H1 (cell line): ENCODE measurements around the gene GADD45GIP1. TPM values are rescaled to one million over a fixed set of nuclear protein-coding genes. Genes with fewer than 3 reads are reported as not detected.
A peak's percentile ranks its signal among the peaks of the same experiment; 100 is the strongest.

Source experiments
- CTCF ChIA-PET: fragments of 300-600 bp; sonication (Branson Sonifier 250); formaldehyde crosslinking; loops from one replicate; lab custom pipeline; 2021; ENCODE audit not compliant: partially characterized antibody; lab: Charles Lee
- POLR2A ChIA-PET: fragments of 300-600 bp; sonication (Branson Sonifier 250); formaldehyde crosslinking; loops from one replicate; lab custom pipeline; 2021; ENCODE audit warnings: inconsistent platforms; ENCODE audit not compliant: partially characterized antibody; lab: Charles Lee
- DNase-seq, 2 experiments: peaks; one replicate each; pipeline versions ENCODE4 v3.0.0 to v3.0.0-alpha.2; 2010 to 2022; ENCODE audit warnings: low spot score in 2 of 2, low read depth in 1 of 2, mixed read lengths in 1 of 2
- FAIRE-seq: peaks from 2 replicates; lab custom pipeline; 2011; peaks lifted over from hg19 to GRCh38; lab: Jason Lieb, UNC
- H2AFZ ChIP-seq: 2 replicates; pipeline ENCODE4 v1.8.1; 2012; ENCODE audit warnings: low read length, inconsistent platforms
- H2AK5ac ChIP-seq: 2 replicates; pipeline ENCODE4 v1.6.1; 2013; ENCODE audit warnings: low read depth, low read length
- H2BK120ac ChIP-seq: replicated peaks from 2 replicates; pipeline ENCODE3; 2013; ENCODE audit warnings: low read depth, low read length, inconsistent platforms
- H2BK12ac ChIP-seq: 2 replicates; pipeline ENCODE4 v1.6.1; 2013; ENCODE audit warnings: low read depth, low read length
- H2BK15ac ChIP-seq: 2 replicates; pipeline ENCODE4 v1.6.1; 2013; ENCODE audit warnings: low read length
- H2BK20ac ChIP-seq: 2 replicates; pipeline ENCODE4 v1.6.1; 2013; ENCODE audit warnings: low read length
- H2BK5ac ChIP-seq: 2 replicates; pipeline ENCODE4 v1.6.1; 2013; ENCODE audit warnings: low read depth, low read length
- H3K14ac ChIP-seq: 2 replicates; pipeline ENCODE4 v1.6.1; 2013; ENCODE audit warnings: inconsistent platforms; ENCODE audit not compliant: insufficient read length
- H3K18ac ChIP-seq: 2 replicates; pipeline ENCODE4 v1.6.1; 2013; ENCODE audit warnings: low read length; ENCODE audit errors: extremely low read depth
- H3K23ac ChIP-seq: 2 replicates; pipeline ENCODE4 v1.6.1; 2013; ENCODE audit warnings: inconsistent platforms; ENCODE audit not compliant: insufficient read length
- H3K23me2 ChIP-seq: 2 replicates; pipeline ENCODE4 v1.6.1; 2013; ENCODE audit warnings: low read depth, low read length
- H3K27ac ChIP-seq: 2 replicates; pipeline ENCODE4 v1.6.1; 2011; ENCODE audit warnings: low read depth, low read length, inconsistent platforms
- H3K27me3 ChIP-seq, 4 experiments: replicated peaks in 1 of 4; 1 replicate in 1 of 4; 2 replicates in 3 of 4; pipeline versions ENCODE4 v1.6.1 to v1.8.1; 2011 to 2013; ENCODE audit warnings: low read length in 3 of 4, mild to moderate bottlenecking in 3 of 4, inconsistent platforms in 2 of 4, mixed read lengths in 2 of 4, moderate library complexity in 1 of 4; ENCODE audit not compliant: control insufficient read depth in 3 of 4, insufficient read depth in 3 of 4; ENCODE audit errors: extremely low read depth in 1 of 4
- H3K36me3 ChIP-seq, 4 experiments: 2 replicates each; pipeline versions ENCODE4 v1.6.1 to v1.8.1; 2011 to 2013; ENCODE audit warnings: mild to moderate bottlenecking in 4 of 4, low read length in 3 of 4, moderate library complexity in 2 of 4, control low read depth in 1 of 4, inconsistent platforms in 1 of 4; ENCODE audit not compliant: insufficient read depth in 4 of 4, control insufficient read depth in 2 of 4
- H3K4ac ChIP-seq: replicated peaks from 2 replicates; pipeline ENCODE3; 2013; ENCODE audit warnings: low read length, low read depth, mixed read lengths, inconsistent platforms; ENCODE audit not compliant: insufficient read length
- H3K4me1 ChIP-seq, 4 experiments: replicated peaks in 1 of 4; 1 replicate in 1 of 4; 2 replicates in 3 of 4; pipeline versions ENCODE4 v1.6.1 to v1.8.1; 2011 to 2013; ENCODE audit warnings: low read length in 3 of 4, inconsistent platforms in 2 of 4, mixed read lengths in 1 of 4; ENCODE audit not compliant: insufficient read depth in 4 of 4, control insufficient read depth in 3 of 4
- H3K4me2 ChIP-seq, 2 experiments: 2 replicates each; pipeline versions ENCODE4 v1.6.1 to v1.8.1; 2011 to 2013; ENCODE audit warnings: low read depth in 2 of 2, low read length in 2 of 2, control low read depth in 1 of 2, inconsistent platforms in 1 of 2, mild to moderate bottlenecking in 1 of 2; ENCODE audit not compliant: insufficient read depth in 1 of 2
- H3K4me3 ChIP-seq, 4 experiments: fragments of 200-600, 300-600 bp in 1 of 4; sonication (generic), shearing (Covaris generic), sonication (Bioruptor Twin) in 1 of 4; 2 replicates each; pipeline versions ENCODE4 v1.5.1 to v1.8.1; 2011 to 2016; ENCODE audit warnings: low read length in 4 of 4, low read depth in 3 of 4, control low read depth in 2 of 4, inconsistent platforms in 2 of 4, mild to moderate bottlenecking in 2 of 4, mixed read lengths in 1 of 4, moderate library complexity in 1 of 4; ENCODE audit not compliant: insufficient read depth in 2 of 4; ENCODE audit errors: extremely low read depth in 1 of 4
- H3K56ac ChIP-seq: replicated peaks from 2 replicates; pipeline ENCODE3; 2013; ENCODE audit warnings: low read depth, mild to moderate bottlenecking, mixed read lengths, low read length, inconsistent platforms; ENCODE audit not compliant: insufficient read length
- H3K79me1 ChIP-seq: 2 replicates; pipeline ENCODE4 v1.6.1; 2013; ENCODE audit warnings: low read depth, low read length, control low read depth
- H3K79me2 ChIP-seq, 2 experiments: 2 replicates each; pipeline versions ENCODE4 v1.6.1 to v1.8.1; 2012 to 2013; ENCODE audit warnings: low read length in 2 of 2, mild to moderate bottlenecking in 2 of 2, inconsistent platforms in 1 of 2; ENCODE audit not compliant: insufficient read depth in 2 of 2, control insufficient read depth in 1 of 2
- H3K9ac ChIP-seq, 4 experiments: replicated peaks in 1 of 4; 1 replicate in 1 of 4; 2 replicates in 3 of 4; pipeline versions ENCODE4 v1.6.1 to v1.8.1; 2011 to 2013; ENCODE audit warnings: low read depth in 3 of 4, low read length in 3 of 4, control low read depth in 2 of 4, mild to moderate bottlenecking in 2 of 4, moderate library complexity in 2 of 4, inconsistent platforms in 1 of 4; ENCODE audit errors: extremely low read depth in 1 of 4
- H3K9me3 ChIP-seq, 2 experiments: 2 replicates each; pipeline versions ENCODE4 v1.6.1 to v1.8.1; 2012 to 2013; ENCODE audit warnings: mild to moderate bottlenecking in 2 of 2, moderate library complexity in 2 of 2, control low read depth in 1 of 2, inconsistent platforms in 1 of 2, low read depth in 1 of 2, low read length in 1 of 2, mixed read lengths in 1 of 2; ENCODE audit not compliant: insufficient read depth in 2 of 2
- H4K20me1 ChIP-seq, 2 experiments: replicated peaks in 1 of 2; 2 replicates each; pipeline versions ENCODE3 to v1.8.1; 2011 to 2013; ENCODE audit warnings: inconsistent platforms in 2 of 2, low read length in 2 of 2, mild to moderate bottlenecking in 1 of 2; ENCODE audit not compliant: insufficient read depth in 2 of 2, control insufficient read depth in 1 of 2
- H4K5ac ChIP-seq: 2 replicates; pipeline ENCODE4 v1.6.1; 2013; ENCODE audit warnings: low read length, low read depth, mixed read lengths, inconsistent platforms; ENCODE audit not compliant: insufficient read length
- H4K8ac ChIP-seq: 2 replicates; pipeline ENCODE4 v1.8.0; 2013; ENCODE audit warnings: mild to moderate bottlenecking, moderate library complexity, low read length, inconsistent platforms; ENCODE audit not compliant: insufficient read depth; ENCODE audit errors: extremely low read depth
- H4K91ac ChIP-seq: replicated peaks from 2 replicates; pipeline ENCODE3; 2013; ENCODE audit warnings: low read length, mixed read lengths, inconsistent platforms; ENCODE audit not compliant: insufficient read length
- BCL11A ChIP-seq, 2 experiments: IDR thresholded peaks; one replicate each; pipeline ENCODE4 v1.6.1; 2011; ENCODE audit warnings: low read depth in 2 of 2, low read length in 2 of 2, mild to moderate bottlenecking in 2 of 2
- GTF2F1 ChIP-seq: IDR thresholded peaks from 2 replicates; pipeline ENCODE4 v1.6.1; 2012; ENCODE audit warnings: low read depth, low read length, improper control_type of control experiment, borderline replicate concordance
- PHF8 ChIP-seq: fragments of 200-600 bp; sonication (generic); conservative IDR thresholded peaks from 2 replicates; pipeline ENCODE4 v1.7.1; 2012; ENCODE audit warnings: low read depth, mild to moderate bottlenecking, inconsistent platforms, low read length, moderate library complexity
- WGBS, 2 experiments: shearing (Covaris generic) in 1 of 2; methylation state at CpG; one replicate each; pipeline versions ENCODE4 v1.1.6 to v1.1.7; 2013 to 2015; ENCODE audit warnings: low lambda C conversion rate in 2 of 2, mixed read lengths in 2 of 2, inconsistent platforms in 1 of 2, low coverage in 1 of 2, missing lambda C conversion rate in 1 of 2; ENCODE audit not compliant: insufficient replicate concordance in 2 of 2, insufficient coverage in 1 of 2, insufficient read length in 1 of 2; ENCODE audit errors: extremely low coverage in 1 of 2, missing lambda C conversion rate in 1 of 2; 5-methylcytosine and 5-hydroxymethylcytosine counted together
- polyA plus RNA-seq, 7 experiments: library from polyadenylated mRNA; depleted of rRNA in 3 of 7; stranded (reverse) in 5 of 7; unstranded in 2 of 7; fragments of >200 nt in 5 of 7; fragments of 200-250 nt in 2 of 7; gene quantifications; 1 replicate in 5 of 7; 2 replicates in 1 of 7; 4 replicates in 1 of 7; pipeline versions ENCODE4 v1.2.1 to v1.2.3, GENCODE V29; 2011 to 2013; ENCODE audit warnings: missing spikeins in 2 of 7, mixed read lengths in 2 of 7
- total RNA-seq: library from RNA; stranded (reverse); fragmentation: NEBNext Ultra II Directional; extraction: Animal tissue kit (Norgen Biotek cat#: 25700); gene quantifications from 2 replicates; pipeline ENCODE4 v1.2.1, GENCODE V29; 2021

Gene GADD45GIP1
- total and polyA plus RNA-seq, 2 of the 8 experiments (the other 6 are each of a cell fraction or from before 2014, with no cell fraction given): 42.2 to 42.6 TPM

DNA sequence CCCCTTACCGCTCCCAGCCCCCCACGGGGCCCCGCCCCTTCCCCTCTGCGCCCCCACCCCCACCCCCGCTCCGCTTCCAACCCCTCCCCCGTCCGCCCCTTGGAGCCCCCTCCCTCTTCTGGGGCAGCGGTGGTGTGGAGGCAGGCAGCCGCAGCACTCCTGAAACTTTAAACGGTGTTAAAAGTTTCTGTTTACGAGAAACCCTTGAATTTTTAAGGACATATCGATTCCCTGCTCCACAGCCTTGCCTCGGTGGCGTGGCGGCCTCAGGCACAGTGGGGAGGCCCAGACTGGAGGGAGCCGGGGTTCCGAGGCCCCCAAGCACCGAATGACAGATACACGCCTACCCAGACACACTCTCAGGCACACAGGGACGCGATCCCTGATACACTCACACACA is 33.4 kb upstream of the GADD45GIP1 start:
- Histone ChIP-seq H4K91ac (no peak overlapping the region), H3K27me3 (peaks cover 22 to 63% (median 57%) of the 10 kb centered on the region in 4 experiments), H3K9ac (0 out of 7 replicates have a peak overlapping the region, but pooled peaks of 1 of the 4 experiments have one; percentile 5), H3K4ac (no peak overlapping the region), H2BK5ac (peak overlapping the region; percentile 60; the same call in 1 of the 2 replicates), H3K79me2 (no peaks in the 10 kb centered on the region), H3K23me2 (peaks cover 23% of the 10 kb centered on the region), H4K20me1 (peaks cover 4 to 27% of the 10 kb centered on the region in 2 experiments), H3K9me3 (no peaks in the 10 kb centered on the region), H3K18ac (peak overlapping the region; percentile 32), H4K8ac (no peak overlapping the region), H2BK120ac (no peak overlapping the region), H2BK15ac (peak overlapping the region; percentile 100), H3K14ac (no peak overlapping the region), H2BK12ac (peak overlapping the region; percentile 99), H3K4me1 (peaks cover 0 to 15% (median 6%) of the 10 kb centered on the region in 4 experiments; a peak in 5 of 7 replicates), H3K4me2 (peak overlapping the region; percentile 28 to 42; a peak in 2 of 4 replicates), H2AFZ (no peak overlapping the region), H3K79me1 (peaks cover 3% of the 10 kb centered on the region; the same call in 1 of the 2 replicates), H3K23ac (no peak overlapping the region), H2BK20ac (peak overlapping the region; percentile 86; the same call in 1 of the 2 replicates), H3K4me3 (0 out of 8 replicates have a peak overlapping the region, but pooled peaks of 1 of the 4 experiments have one; percentile 36), H4K5ac (no peak overlapping the region), H3K27ac (no peak overlapping the region), H2AK5ac (peak overlapping the region; percentile 100; the same call in 1 of the 2 replicates), H3K36me3 (peaks cover 0 to 3% (median 0%) of the 10 kb centered on the region in 4 experiments; a peak in 1 of 8 replicates), H3K56ac (no peak overlapping the region)
- ChIA-PET POLR2A (interaction anchor here (1.0 to 1.2 kb wide), 2 partner anchors 16 to 23 kb away, joined by 3 read pairs; no protein-coding TSS in a partner anchor), CTCF (interaction anchor here (0.9 to 2.7 kb wide), 3 partner anchors 20 to 103 kb away, joined by 3 to 8 read pairs (median 3); no protein-coding TSS in a partner anchor)
- TF ChIP-seq PHF8: no peak
- TF ChIP-seq BCL11A (IDR thresholded peaks at IDR 0.05; ENCODE audit: low read depth in 2 of 2, low read length in 2 of 2): no peak
- no peak for TF ChIP-seq GTF2F1
- WGBS, 2 experiments: 50% methylated on average over 11 of the region's 22 CpGs; no CpG with 5 or more reads in 1 of the 2 experiments
- DNase-seq (no peak), FAIRE-seq (no peak)
